LNCaP clone FGC (cell line): ENCODE measurements around the gene RPL13.

Experiments
- DNase-seq: peaks from one replicate; pipeline ENCODE4 v3.0.0-alpha.2; 2011; ENCODE audit warnings: low read depth
- H3K4me3 ChIP-seq: 2 replicates; pipeline ENCODE4 v1.5.1; 2011; ENCODE audit warnings: mild to moderate bottlenecking, low read depth, low read length, control low read depth
- CTCF ChIP-seq: IDR thresholded peaks from 2 replicates; pipeline ENCODE4 v1.5.1; 2012; ENCODE audit warnings: mild to moderate bottlenecking; ENCODE audit not compliant: control insufficient read depth, insufficient read depth; ENCODE audit errors: extremely low read depth

Gene RPL13

GRCh38 chr16:89602952-89603590 is 42.6 kb downstream of the RPL13 start:
- no peak for TF ChIP-seq CTCF
- no peak overlapping the region for H3K4me3 ChIP-seq
- DNase-seq: no peak

GRCh38 chr16:89604764-89605163 is 44.3 kb downstream of the RPL13 start:
- TF ChIP-seq CTCF: no peak
- no peak for DNase-seq
- H3K4me3 ChIP-seq: no peak overlapping the region

GRCh38 chr16:89605186-89605970 is 44.9 kb downstream of the RPL13 start:
- DNase-seq: no peak
- no peak for TF ChIP-seq CTCF
- H3K4me3 ChIP-seq: no peak overlapping the region

- DNase-seq: no peak
Observed at GRCh38 chr16:89606006-89606405, 45.5 kb downstream of the RPL13 start.

GRCh38 chr16:89607453-89607852 is 47.0 kb downstream of the RPL13 start:
- no peak for TF ChIP-seq CTCF
- DNase-seq: no peak
- H3K4me3 ChIP-seq: no peak overlapping the region

More at GRCh38 chr16:89606006-89606405, 45.5 kb downstream of the RPL13 start:
- no peak for TF ChIP-seq CTCF
- no peak overlapping the region for H3K4me3 ChIP-seq

- no peak for TF ChIP-seq CTCF
- no peak overlapping the region for H3K4me3 ChIP-seq
- DNase-seq: no peak
Observed at GRCh38 chr16:89607937-89608740, 47.7 kb downstream of the RPL13 start.
